ENCODE measurements around the gene LMO7.

Gene LMO7

GRCh38 chr13:75813323-75813722 is 177.2 kb downstream of the LMO7 start:
- TF ChIP-seq, protein P1, sequence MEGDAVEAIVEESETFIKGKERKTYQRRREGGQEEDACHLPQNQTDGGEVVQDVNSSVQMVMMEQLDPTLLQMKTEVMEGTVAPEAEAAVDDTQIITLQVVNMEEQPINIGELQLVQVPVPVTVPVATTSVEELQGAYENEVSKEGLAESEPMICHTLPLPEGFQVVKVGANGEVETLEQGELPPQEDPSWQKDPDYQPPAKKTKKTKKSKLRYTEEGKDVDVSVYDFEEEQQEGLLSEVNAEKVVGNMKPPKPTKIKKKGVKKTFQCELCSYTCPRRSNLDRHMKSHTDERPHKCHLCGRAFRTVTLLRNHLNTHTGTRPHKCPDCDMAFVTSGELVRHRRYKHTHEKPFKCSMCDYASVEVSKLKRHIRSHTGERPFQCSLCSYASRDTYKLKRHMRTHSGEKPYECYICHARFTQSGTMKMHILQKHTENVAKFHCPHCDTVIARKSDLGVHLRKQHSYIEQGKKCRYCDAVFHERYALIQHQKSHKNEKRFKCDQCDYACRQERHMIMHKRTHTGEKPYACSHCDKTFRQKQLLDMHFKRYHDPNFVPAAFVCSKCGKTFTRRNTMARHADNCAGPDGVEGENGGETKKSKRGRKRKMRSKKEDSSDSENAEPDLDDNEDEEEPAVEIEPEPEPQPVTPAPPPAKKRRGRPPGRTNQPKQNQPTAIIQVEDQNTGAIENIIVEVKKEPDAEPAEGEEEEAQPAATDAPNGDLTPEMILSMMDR (IDR thresholded peaks at IDR 0.05) = no peak
- intact Hi-C loops (cut with DNase I; ENCODE audit: low total_unique reads) = no loop called here
- no peak for DNase-seq
- Histone ChIP-seq H3K4me1 (peaks cover 0 to 34% (median 20%) of the 10 kb centered on the region in 4 donors), H3K27me3 (no peaks in the 10 kb centered on the region), H3K4me3 (peak overlapping the region in 1 of 2 donors; percentile 6), H3K36me3 (peaks cover 0 to under 1% (median 0%) of the 10 kb centered on the region in 3 donors), H3K27ac (peak overlapping the region; percentile 52 to 60), H3K9me3 (no peaks in the 10 kb centered on the region)

DNA sequence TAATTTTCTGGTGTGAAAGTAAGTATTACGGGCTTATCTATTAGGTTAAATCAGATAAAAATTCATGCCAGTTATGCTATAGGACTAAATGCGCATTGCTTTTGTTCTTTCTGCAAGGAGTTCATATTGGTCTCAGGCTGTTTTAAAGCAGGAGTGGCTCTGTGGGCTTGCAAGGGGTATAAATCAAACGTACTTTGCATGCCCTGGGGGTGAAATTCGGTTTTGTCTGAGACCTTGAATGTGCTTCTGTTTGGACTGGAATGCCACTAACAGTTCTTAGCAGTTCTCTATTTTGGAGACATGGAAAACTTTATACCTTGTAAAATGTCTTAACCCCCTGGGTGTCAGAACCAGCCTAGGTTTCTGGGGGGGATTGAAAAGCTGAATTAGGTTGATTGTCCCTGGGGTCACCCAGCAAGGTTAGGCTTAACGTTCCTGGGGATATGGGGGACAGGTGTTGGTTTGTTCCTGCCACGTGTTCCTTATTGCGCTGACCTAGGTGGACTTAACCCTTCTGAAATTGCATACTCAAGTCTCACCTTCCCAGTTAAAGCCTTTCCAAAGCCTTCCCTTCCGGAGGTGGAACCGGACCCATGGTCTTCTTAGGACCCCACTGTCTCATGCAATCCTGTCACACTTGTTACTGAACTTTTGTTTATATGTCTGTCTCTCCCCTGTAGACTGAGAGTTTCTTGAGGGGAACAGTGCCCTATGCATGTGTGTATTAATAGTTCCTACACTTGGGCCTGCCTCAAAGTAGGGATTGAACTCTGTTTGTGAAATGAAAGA is 182.2 kb downstream of the LMO7 start:
- peaks cover under 1 to 11% (median 8%) of the 10 kb centered on the region in 3 donors for H3K36me3 ChIP-seq
- no peaks in the 10 kb centered on the region for H3K27me3 ChIP-seq
- no peak overlapping the region for H3K4me3 ChIP-seq
- DNase-seq = no peak
- H3K9me3 ChIP-seq = no peaks in the 10 kb centered on the region
- TF ChIP-seq, protein P1 (IDR thresholded peaks at IDR 0.05) = no peak
- intact Hi-C loops (cut with DNase I; ENCODE audit: low total_unique reads) = no loop called here
- no peak overlapping the region for H3K27ac ChIP-seq
- peaks cover 0 to 4% (median 3%) of the 10 kb centered on the region in 4 donors for H3K4me1 ChIP-seq

DNA sequence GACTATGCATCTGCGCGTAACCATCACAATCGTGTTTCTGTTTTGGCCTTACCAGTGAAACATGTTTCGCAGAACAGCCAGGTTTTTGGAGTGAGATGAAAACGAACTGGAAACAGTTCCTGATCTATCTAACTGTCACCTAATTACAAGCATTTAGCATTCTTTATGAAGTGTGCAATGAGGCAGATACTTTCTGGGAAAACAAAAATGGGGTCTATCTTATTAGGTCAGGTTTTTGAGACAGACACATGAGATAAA is 182.8 kb downstream of the LMO7 start:
- intact Hi-C loops (cut with DNase I; ENCODE audit: low total_unique reads) = no loop called here
- DNase-seq = no peak
- no peaks in the 10 kb centered on the region for H3K9me3 ChIP-seq
- no peaks in the 10 kb centered on the region for H3K27me3 ChIP-seq
- peaks cover 5 to 15% (median 8%) of the 10 kb centered on the region in 3 donors for H3K36me3 ChIP-seq
- TF ChIP-seq, protein P1 (IDR thresholded peaks at IDR 0.05) = no peak
- H3K4me1 ChIP-seq = no peaks in the 10 kb centered on the region
- no peak overlapping the region for H3K27ac ChIP-seq
- H3K4me3 ChIP-seq = no peak overlapping the region

GRCh38 chr13:75825161-75825560 is 189.0 kb downstream of the LMO7 start:
- no peak overlapping the region for H3K4me3 ChIP-seq
- DNase-seq = no peak
- H3K27ac ChIP-seq = no peak overlapping the region
- no peaks in the 10 kb centered on the region for H3K27me3 ChIP-seq
- peaks cover 10 to 32% (median 10%) of the 10 kb centered on the region in 3 donors for H3K36me3 ChIP-seq
- intact Hi-C loops (cut with DNase I; ENCODE audit: low total_unique reads) = no loop called here
- TF ChIP-seq, protein P1 (IDR thresholded peaks at IDR 0.05) = no peak
- no peaks in the 10 kb centered on the region for H3K9me3 ChIP-seq
- H3K4me1 ChIP-seq = no peaks in the 10 kb centered on the region

GRCh38 chr13:75825594-75825993 is 189.5 kb downstream of the LMO7 start:
- Histone ChIP-seq H3K9me3 (no peaks in the 10 kb centered on the region), H3K4me3 (no peak overlapping the region), H3K27me3 (no peaks in the 10 kb centered on the region), H3K4me1 (no peaks in the 10 kb centered on the region), H3K27ac (no peak overlapping the region), H3K36me3 (peaks cover 10 to 32% (median 10%) of the 10 kb centered on the region in 3 donors)
- TF ChIP-seq, protein P1 (IDR thresholded peaks at IDR 0.05) = no peak
- no peak for DNase-seq
- intact Hi-C loops (cut with DNase I; ENCODE audit: low total_unique reads) = no loop called here

Data from tibial artery (tissue), 4 donors.